IPS-15b (cell line): ENCODE data around the gene CSE1L.
"Not testable (repeated sequence)": the region's sequence is repeated elsewhere in the genome, so short reads cannot be mapped to it uniquely, and the experiment has no call there.

ENCODE experiments used
- H3K27me3 ChIP-seq: one replicate; pipeline ENCODE4 v1.6.1; 2013; ENCODE audit warnings: low read length; ENCODE audit not compliant: control insufficient read depth, insufficient read depth
- H3K36me3 ChIP-seq: one replicate; pipeline ENCODE4 v1.6.1; 2013; ENCODE audit warnings: low read length; ENCODE audit not compliant: control insufficient read depth, insufficient read depth
- H3K4me1 ChIP-seq: one replicate; pipeline ENCODE4 v1.6.1; 2013; ENCODE audit warnings: mild to moderate bottlenecking, low read length; ENCODE audit not compliant: control insufficient read depth, insufficient read depth
- H3K4me3 ChIP-seq: one replicate; pipeline ENCODE4 v1.5.1; 2013; ENCODE audit warnings: low read depth, low read length
- H3K9ac ChIP-seq: one replicate; pipeline ENCODE4 v1.6.1; 2013; ENCODE audit warnings: low read depth, mild to moderate bottlenecking, low read length
- H3K9me3 ChIP-seq: one replicate; pipeline ENCODE4 v1.6.1; 2013; ENCODE audit warnings: mild to moderate bottlenecking, low read length; ENCODE audit not compliant: control insufficient read depth, insufficient read depth

CSE1L gene

DNA sequence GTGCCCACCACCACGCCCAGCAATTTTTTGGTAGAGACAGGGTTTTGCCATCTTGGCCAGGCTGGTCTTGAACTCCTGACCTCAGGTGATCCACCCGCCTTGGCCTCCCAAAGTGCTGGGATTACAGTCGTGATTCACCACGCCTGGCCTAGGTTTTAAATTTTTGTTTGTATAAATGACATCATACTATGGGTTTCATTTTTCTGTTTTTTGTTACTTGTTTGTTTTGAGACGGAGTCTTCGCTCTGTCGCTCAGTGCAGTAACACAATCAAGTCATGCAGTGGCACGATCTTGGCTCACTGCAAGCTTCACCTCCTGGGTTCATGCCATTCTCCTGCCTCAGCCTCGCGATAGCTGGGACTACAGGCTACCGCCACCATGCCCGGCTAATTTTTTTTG, 36.2 kb downstream of the CSE1L start:
- H3K9ac ChIP-seq, H3K9me3 ChIP-seq, H3K27me3 ChIP-seq, H3K4me3 ChIP-seq, H3K4me1 ChIP-seq: not testable (repeated sequence)
- H3K36me3 ChIP-seq, result peaks cover 59% of the 10 kb centered on the region

DNA sequence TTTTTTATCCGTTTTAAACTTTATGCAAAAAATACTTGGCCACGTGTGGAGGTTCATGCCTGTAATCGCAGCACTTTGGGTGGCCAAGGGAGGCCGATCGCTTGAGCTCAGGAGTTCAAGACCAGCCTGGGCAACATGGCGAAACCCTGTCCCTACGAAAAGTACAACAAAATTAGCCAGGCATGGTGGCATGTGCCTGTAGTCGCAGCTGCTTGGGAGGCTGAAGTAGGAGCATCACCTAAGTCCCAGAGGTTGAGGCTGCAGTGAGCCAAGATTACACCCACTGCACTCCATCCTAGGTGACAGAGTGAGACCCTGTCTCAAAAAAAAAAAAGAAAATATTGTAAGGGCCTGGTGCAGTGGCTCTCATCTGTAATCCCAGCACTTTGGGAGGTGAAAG, 45.0 kb downstream of the CSE1L start:
- Histone ChIP-seq H3K36me3 (peaks cover 31% of the 10 kb centered on the region), H3K4me3 (no peak overlapping the region), H3K27me3 (no peaks in the 10 kb centered on the region), H3K4me1 (no peaks in the 10 kb centered on the region), H3K9me3 (no peaks in the 10 kb centered on the region), H3K9ac (no peak overlapping the region)

DNA sequence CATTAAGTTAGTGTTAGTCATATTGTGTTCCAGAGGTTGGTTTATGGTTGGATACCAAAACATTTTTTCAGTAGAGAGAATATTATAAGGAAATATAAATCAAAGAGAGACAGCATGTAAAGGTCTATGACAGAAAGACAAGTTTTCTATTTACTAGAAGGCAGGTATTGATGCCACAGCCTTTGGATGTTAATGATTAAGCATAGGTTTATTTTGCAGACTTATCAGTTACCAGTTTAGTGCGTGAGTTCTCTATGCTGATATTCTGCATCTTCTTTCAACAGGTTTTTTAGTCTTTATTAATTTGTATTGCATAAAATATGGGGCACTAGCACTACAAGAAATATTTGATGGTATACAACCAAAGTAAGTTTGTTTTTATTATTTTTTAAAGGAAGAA, 45.6 kb downstream of the CSE1L start:
- Histone ChIP-seq H3K4me1 (no peaks in the 10 kb centered on the region), H3K9me3 (no peaks in the 10 kb centered on the region), H3K36me3 (peaks cover 36% of the 10 kb centered on the region), H3K9ac (no peak overlapping the region), H3K27me3 (no peaks in the 10 kb centered on the region), H3K4me3 (no peak overlapping the region)

- H3K4me3 ChIP-seq, result no peak overlapping the region
- no peaks in the 10 kb centered on the region for H3K9me3 ChIP-seq
- no peaks in the 10 kb centered on the region for H3K27me3 ChIP-seq
- H3K4me1 ChIP-seq, result no peaks in the 10 kb centered on the region
- no peak overlapping the region for H3K9ac ChIP-seq
- peaks cover 23% of the 10 kb centered on the region for H3K36me3 ChIP-seq
Measured at GRCh38 chr20:49096203-49096730, 50.2 kb downstream of the CSE1L start.

DNA sequence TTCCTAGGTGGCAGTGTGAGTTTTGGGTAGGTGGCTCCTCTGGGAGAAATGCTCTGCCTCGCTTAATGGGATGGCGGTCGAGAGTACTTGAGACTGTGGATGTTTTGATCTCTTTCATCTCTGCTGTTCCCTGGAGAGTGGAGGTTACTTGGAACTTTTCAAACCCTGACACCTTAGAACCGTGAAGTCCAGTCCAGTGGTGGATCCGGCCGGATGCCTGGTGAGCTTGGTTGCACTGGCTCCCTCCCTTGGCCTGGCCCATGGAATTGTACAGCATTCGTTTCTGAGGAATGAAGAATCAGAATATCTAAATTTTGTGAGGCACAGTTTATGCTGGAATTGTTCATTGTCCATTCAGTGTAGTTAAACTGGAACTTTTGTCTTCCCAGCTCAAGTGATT, 51.0 kb downstream of the CSE1L start:
- peaks cover 27% of the 10 kb centered on the region for H3K36me3 ChIP-seq
- H3K4me1 ChIP-seq, result no peaks in the 10 kb centered on the region
- H3K9ac ChIP-seq, result no peak overlapping the region
- H3K4me3 ChIP-seq, result no peak overlapping the region
- no peaks in the 10 kb centered on the region for H3K27me3 ChIP-seq
- H3K9me3 ChIP-seq, result no peaks in the 10 kb centered on the region

DNA sequence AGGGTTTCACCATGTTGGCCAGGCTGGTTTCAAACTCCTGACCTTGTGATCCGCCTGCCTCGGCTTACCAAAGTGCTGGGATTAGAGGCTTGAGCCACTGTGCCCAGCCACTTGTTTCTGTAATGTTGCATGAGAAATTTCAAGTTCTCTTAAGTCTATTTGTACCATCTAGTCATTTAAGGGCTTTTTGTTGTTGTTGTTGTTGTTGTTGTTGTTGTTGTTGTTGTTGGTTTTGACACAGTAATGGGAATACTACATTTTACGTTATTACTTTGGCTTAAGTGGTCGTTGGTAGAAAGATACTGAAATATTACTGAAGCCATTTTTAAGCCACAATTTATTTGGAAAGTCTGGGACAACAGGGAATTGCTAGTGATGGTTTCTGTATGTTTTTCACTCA, 52.0 kb downstream of the CSE1L start:
- Histone ChIP-seq H3K4me3 (no peak overlapping the region), H3K36me3 (peaks cover 32% of the 10 kb centered on the region), H3K4me1 (no peaks in the 10 kb centered on the region), H3K9me3 (no peaks in the 10 kb centered on the region), H3K27me3 (no peaks in the 10 kb centered on the region), H3K9ac (no peak overlapping the region)

- H3K9ac ChIP-seq, result no peak overlapping the region
- no peaks in the 10 kb centered on the region for H3K27me3 ChIP-seq
- no peak overlapping the region for H3K4me3 ChIP-seq
- H3K4me1 ChIP-seq, result no peaks in the 10 kb centered on the region
- H3K9me3 ChIP-seq, result no peaks in the 10 kb centered on the region
- peaks cover 32% of the 10 kb centered on the region for H3K36me3 ChIP-seq
Measured at GRCh38 chr20:49099011-49099410, 52.9 kb downstream of the CSE1L start.

GRCh38 chr20:49100292-49100691, 54.2 kb downstream of the CSE1L start:
- not testable (repeated sequence) for H3K27me3 ChIP-seq, H3K4me3 ChIP-seq, H3K9ac ChIP-seq, H3K4me1 ChIP-seq, H3K9me3 ChIP-seq
- H3K36me3 ChIP-seq, result peaks cover 27% of the 10 kb centered on the region

DNA sequence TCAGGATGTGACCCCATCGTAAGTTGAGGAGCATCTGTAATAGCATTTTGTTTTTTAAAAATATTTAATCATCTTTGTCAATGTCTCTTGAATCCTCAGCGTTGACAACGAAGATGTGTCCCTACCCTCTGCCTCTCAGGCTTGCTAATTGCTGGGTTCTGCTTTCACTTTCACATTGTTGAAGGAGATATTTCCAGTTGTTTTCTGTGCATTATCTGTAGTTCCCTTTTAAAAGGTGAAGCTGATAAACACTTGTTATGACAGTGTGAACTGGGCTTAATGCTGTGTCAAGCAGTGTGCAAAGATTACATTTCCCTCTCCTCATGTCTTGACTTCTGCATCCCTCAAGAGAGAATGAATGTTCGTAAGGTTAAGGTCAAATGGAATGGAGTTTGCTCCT, 54.9 kb downstream of the CSE1L start:
- Histone ChIP-seq H3K4me1 (no peaks in the 10 kb centered on the region), H3K36me3 (peaks cover 27% of the 10 kb centered on the region)

GRCh38 chr20:49103019-49103418, 56.9 kb downstream of the CSE1L start:
- Histone ChIP-seq H3K9me3 (no peaks in the 10 kb centered on the region), H3K4me3 (no peak overlapping the region), H3K9ac (no peak overlapping the region), H3K36me3 (peaks cover 23% of the 10 kb centered on the region), H3K27me3 (no peaks in the 10 kb centered on the region), H3K4me1 (no peaks in the 10 kb centered on the region)

More for the DNA sequence above, 54.9 kb downstream of the CSE1L start:
- H3K4me3 ChIP-seq, result no peak overlapping the region
- no peaks in the 10 kb centered on the region for H3K27me3 ChIP-seq
- no peak overlapping the region for H3K9ac ChIP-seq
- no peaks in the 10 kb centered on the region for H3K9me3 ChIP-seq

DNA sequence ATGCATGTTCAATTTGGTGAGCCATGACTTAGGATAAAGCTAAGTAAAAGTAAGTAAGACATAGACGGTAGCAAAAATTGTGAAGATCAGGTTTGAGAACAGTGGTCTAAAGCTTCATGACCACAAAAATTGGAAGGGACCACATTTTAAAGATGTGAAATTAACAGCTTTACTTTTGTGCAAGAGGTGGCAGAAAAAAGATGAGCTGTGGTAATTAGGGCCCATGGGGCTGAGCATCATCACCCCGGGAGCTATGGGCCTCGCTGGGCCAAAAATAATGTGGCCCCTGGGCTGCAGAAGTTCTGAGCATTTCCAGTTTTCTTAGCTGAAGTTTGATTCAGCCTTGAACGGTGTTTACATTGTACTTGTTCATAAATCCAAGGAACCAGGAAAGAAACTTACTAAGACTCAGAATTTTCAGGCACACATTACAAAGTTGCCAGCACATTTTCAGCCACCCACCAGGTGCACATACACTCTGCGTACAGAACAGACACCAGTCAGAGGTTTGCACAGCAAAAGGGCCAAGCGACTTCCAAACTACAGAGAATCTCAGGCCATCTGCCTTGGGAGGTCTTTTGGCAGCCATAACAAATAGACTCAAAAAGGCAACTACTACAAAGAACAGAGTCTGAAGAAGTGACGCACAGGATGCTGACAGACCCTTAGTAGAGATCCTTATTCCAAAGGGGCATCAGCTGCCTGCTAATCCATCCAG, 57.7 kb downstream of the CSE1L start:
- H3K27me3 ChIP-seq, result no peaks in the 10 kb centered on the region
- no peak overlapping the region for H3K9ac ChIP-seq
- H3K4me1 ChIP-seq, result no peaks in the 10 kb centered on the region
- H3K9me3 ChIP-seq, result no peaks in the 10 kb centered on the region
- H3K36me3 ChIP-seq, result peaks cover 22% of the 10 kb centered on the region
- no peak overlapping the region for H3K4me3 ChIP-seq

DNA sequence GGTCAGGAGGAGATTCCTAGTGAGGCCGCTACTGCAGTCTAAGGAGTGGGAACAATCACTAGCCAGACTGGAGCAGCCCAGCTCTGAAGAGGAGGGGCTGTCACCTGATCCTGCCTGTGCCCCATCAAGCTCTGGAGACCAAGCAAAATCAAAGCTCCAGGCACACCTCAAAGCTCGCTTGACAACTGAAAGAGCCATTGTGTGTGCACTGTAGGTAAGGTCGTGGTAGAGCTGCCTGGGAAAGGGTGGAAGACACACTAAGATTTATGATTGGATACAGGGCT, 58.2 kb downstream of the CSE1L start:
- Histone ChIP-seq H3K36me3 (peaks cover 19% of the 10 kb centered on the region), H3K4me1 (no peaks in the 10 kb centered on the region), H3K9ac (no peak overlapping the region), H3K27me3 (no peaks in the 10 kb centered on the region), H3K9me3 (no peaks in the 10 kb centered on the region), H3K4me3 (no peak overlapping the region)
